Astrocyte (in vitro differentiated cells and primary cell): Measurements from ENCODE around the gene SMPD3. TPM values are rescaled to one million over a fixed set of nuclear protein-coding genes. Genes with fewer than 3 reads are reported as not detected.

ENCODE experiments used
- DNase-seq: peaks from one replicate; pipeline ENCODE4 v3.0.0-alpha.2; 2010; ENCODE audit warnings: low read depth
- FAIRE-seq: peaks from 2 replicates; lab custom pipeline; 2011; peaks lifted over from hg19 to GRCh38; lab: Jason Lieb, UNC
- H2AFZ ChIP-seq: 2 replicates; pipeline ENCODE4 v1.6.0; 2012; ENCODE audit warnings: low read depth, low read length, inconsistent platforms
- H3K27ac ChIP-seq: 2 replicates; pipeline ENCODE4 v1.5.1; 2011; ENCODE audit warnings: low read depth, low read length, inconsistent platforms
- H3K27me3 ChIP-seq: 2 replicates; pipeline ENCODE4 v1.6.0; 2011; ENCODE audit warnings: low read length, inconsistent platforms; ENCODE audit not compliant: insufficient read depth
- H3K36me3 ChIP-seq: 2 replicates; pipeline ENCODE4 v1.5.1; 2011; ENCODE audit warnings: low read length, inconsistent platforms; ENCODE audit not compliant: insufficient read depth
- H3K4me1 ChIP-seq: 2 replicates; pipeline ENCODE4 v1.5.1; 2011; ENCODE audit warnings: low read length, inconsistent platforms; ENCODE audit not compliant: insufficient read depth
- H3K4me2 ChIP-seq: 2 replicates; pipeline ENCODE4 v1.6.0; 2012; ENCODE audit warnings: low read length, inconsistent platforms
- H3K4me3 ChIP-seq: 2 replicates; pipeline ENCODE4 v1.5.1; 2011; ENCODE audit warnings: low read depth, mild to moderate bottlenecking, low read length, inconsistent platforms; ENCODE audit not compliant: insufficient read depth
- H3K79me2 ChIP-seq: 2 replicates; pipeline ENCODE4 v1.6.0; 2012; ENCODE audit warnings: mild to moderate bottlenecking, low read length, inconsistent platforms; ENCODE audit not compliant: insufficient read depth
- H3K9ac ChIP-seq: 2 replicates; pipeline ENCODE4 v1.6.0; 2012; ENCODE audit warnings: mild to moderate bottlenecking, low read length, inconsistent platforms
- H3K9me3 ChIP-seq: 2 replicates; pipeline ENCODE4 v1.5.1; 2012; ENCODE audit warnings: low read depth, mild to moderate bottlenecking, low read length, inconsistent platforms; ENCODE audit not compliant: insufficient read depth
- H4K20me1 ChIP-seq: 2 replicates; pipeline ENCODE4 v1.6.0; 2012; ENCODE audit warnings: low read length, inconsistent platforms; ENCODE audit not compliant: insufficient read depth
- H3K27ac Mint-ChIP-seq: one replicate; pipeline ENCODE4 v1.8.0; 2021; ENCODE audit warnings: mild to moderate bottlenecking, mixed read lengths; ENCODE audit not compliant: unreplicated experiment
- H3K27me3 Mint-ChIP-seq: one replicate; pipeline ENCODE4 v1.8.0; 2021; ENCODE audit warnings: low read depth, mixed read lengths; ENCODE audit not compliant: unreplicated experiment
- H3K36me3 Mint-ChIP-seq: one replicate; pipeline ENCODE4 v1.8.0; 2021; ENCODE audit warnings: low read depth, mixed read lengths; ENCODE audit not compliant: unreplicated experiment
- H3K4me1 Mint-ChIP-seq: one replicate; pipeline ENCODE4 v1.8.0; 2021; ENCODE audit warnings: low read depth, mixed read lengths; ENCODE audit not compliant: unreplicated experiment
- H3K4me3 Mint-ChIP-seq: one replicate; pipeline ENCODE4 v1.8.0; 2021; ENCODE audit warnings: mild to moderate bottlenecking, moderate library complexity, mixed read lengths; ENCODE audit not compliant: unreplicated experiment
- H3K9me3 Mint-ChIP-seq: one replicate; pipeline ENCODE4 v1.8.0; 2021; ENCODE audit warnings: mild to moderate bottlenecking, mixed read lengths; ENCODE audit not compliant: unreplicated experiment
- CTCF ChIP-seq: IDR thresholded peaks from 2 replicates; pipeline ENCODE4 v1.5.1; 2011; ENCODE audit warnings: low read depth, mild to moderate bottlenecking, inconsistent platforms, low read length, moderate library complexity; ENCODE audit not compliant: insufficient read depth
- EZH2 ChIP-seq: IDR thresholded peaks from 2 replicates; pipeline ENCODE4 v1.6.1; 2012; ENCODE audit warnings: mild to moderate bottlenecking, low read length, inconsistent platforms; ENCODE audit not compliant: insufficient read depth
- total RNA-seq: library from RNA; stranded (reverse); gene quantifications from 2 replicates; pipeline ENCODE4 v1.2.1, GENCODE V29; 2021

SMPD3 gene
- total RNA-seq, 1 donor from 2014 or later: 0.25 TPM

- Histone ChIP-seq H3K79me2 (peaks cover 49% of the 10 kb centered on the region), H3K27me3 (no peaks in the 10 kb centered on the region), H3K9ac (no peak overlapping the region), H2AFZ (no peak overlapping the region), H4K20me1 (peaks cover 14% of the 10 kb centered on the region), H3K27ac (no peak overlapping the region), H3K4me1 (peaks cover 10% of the 10 kb centered on the region), H3K4me2 (no peak overlapping the region), H3K4me3 (no peak overlapping the region), H3K9me3 (no peaks in the 10 kb centered on the region), H3K36me3 (peaks cover 6% of the 10 kb centered on the region)
- no peak overlapping the region for H3K27ac Mint-ChIP-seq
- no peak for TF ChIP-seq CTCF
- no peak for TF ChIP-seq EZH2
- H3K9me3 Mint-ChIP-seq: no peaks in the 10 kb centered on the region
- H3K4me1 Mint-ChIP-seq: peaks cover 10% of the 10 kb centered on the region
- DNase-seq (no peak), FAIRE-seq (no peak)
- H3K27me3 Mint-ChIP-seq: no peaks in the 10 kb centered on the region
- peaks cover 10% of the 10 kb centered on the region for H3K36me3 Mint-ChIP-seq
- H3K4me3 Mint-ChIP-seq: no peak overlapping the region
Observed at GRCh38 chr16:68313116-68313515, 135.2 kb downstream of the SMPD3 start.

GRCh38 chr16:68310774-68311511 lies 137.4 kb downstream of the SMPD3 start, which contains the start of the genes PRMT7 and SLC7A6OS:
TSS of gene PRMT7 (plus strand) at chr16:68311019. CDS start at chr16:68315980, 4,961 bp downstream.
TSS of gene SLC7A6OS (minus strand) at chr16:68310946. CDS start at chr16:68310926, 20 bp downstream.
- H3K27ac ChIP-seq: peak within 1 kb of the TSS; percentile 77
- H3K36me3 Mint-ChIP-seq: peaks cover 8% of the 10 kb centered on the region
- H3K27me3 Mint-ChIP-seq: no peaks in the 10 kb centered on the region
- peaks cover 10% of the 10 kb centered on the region for H3K4me1 ChIP-seq
- H3K9me3 Mint-ChIP-seq: no peaks in the 10 kb centered on the region
- no peaks in the 10 kb centered on the region for H3K9me3 ChIP-seq
- peaks cover 11% of the 10 kb centered on the region for H3K36me3 ChIP-seq
- H3K27ac Mint-ChIP-seq: peak within 1 kb of the TSS; percentile 82
- peaks cover 66% of the 10 kb centered on the region for H3K79me2 ChIP-seq
- peak within 1 kb of the TSS; percentile 89 for H3K4me2 ChIP-seq
- TF ChIP-seq CTCF (no peak), EZH2 (no peak)
- peak within 1 kb of the TSS; percentile 97 for H3K4me3 Mint-ChIP-seq
- H3K4me3 ChIP-seq: peak within 1 kb of the TSS; percentile 92
- H4K20me1 ChIP-seq: peaks cover 13% of the 10 kb centered on the region
- H3K4me1 Mint-ChIP-seq: peaks cover 10% of the 10 kb centered on the region
- no peaks in the 10 kb centered on the region for H3K27me3 ChIP-seq
- peak within 1 kb of the TSS; percentile 95 for H2AFZ ChIP-seq
- FAIRE-seq (no peak), DNase-seq (peak; percentile 79)
- H3K9ac ChIP-seq: peak within 1 kb of the TSS; percentile 93

GRCh38 chr16:68310437-68310773 lies 137.9 kb downstream of the SMPD3 start:
- H3K27ac Mint-ChIP-seq: peak overlapping the region; percentile 82
- no peak for FAIRE-seq
- H4K20me1 ChIP-seq: peaks cover 15% of the 10 kb centered on the region

More at GRCh38 chr16:68310437-68310773, 137.9 kb downstream of the SMPD3 start:
- H3K4me3 ChIP-seq: peak overlapping the region; percentile 92
- H3K27me3 Mint-ChIP-seq: no peaks in the 10 kb centered on the region
- H3K79me2 ChIP-seq: peaks cover 71% of the 10 kb centered on the region
- H3K4me3 Mint-ChIP-seq: peak overlapping the region; percentile 97
- peaks cover 6% of the 10 kb centered on the region for H3K36me3 Mint-ChIP-seq
- H2AFZ ChIP-seq: peak overlapping the region; percentile 95
- H3K9me3 ChIP-seq: no peaks in the 10 kb centered on the region
- TF ChIP-seq EZH2 (no peak), CTCF (no peak)
- H3K9ac ChIP-seq: peak overlapping the region; percentile 93
- H3K27me3 ChIP-seq: no peaks in the 10 kb centered on the region
- no peaks in the 10 kb centered on the region for H3K9me3 Mint-ChIP-seq
- peaks cover 10% of the 10 kb centered on the region for H3K4me1 ChIP-seq
- peaks cover 10% of the 10 kb centered on the region for H3K4me1 Mint-ChIP-seq
- no peak for DNase-seq
- H3K36me3 ChIP-seq: peaks cover 8% of the 10 kb centered on the region
- peak overlapping the region; percentile 89 for H3K4me2 ChIP-seq
- peak overlapping the region; percentile 77 for H3K27ac ChIP-seq
